RWPE1 (cell line): ENCODE data around the gene CDKAL1.

ENCODE experiments used
- CTCF ChIA-PET: fragments of 350-600 bp; sonication (Branson Sonifier 250); formaldehyde crosslinking; extraction: SDS; loops from one replicate; lab custom pipeline; 2021; lab: Yijun Ruan, JAX
- POLR2A ChIA-PET: fragments of 400-600 bp; formaldehyde crosslinking; extraction: SDS; loops from one replicate; lab custom pipeline; 2020; ENCODE audit warnings: antibody characterized with exemption; ENCODE audit not compliant: low non-redundant PET; lab: Yijun Ruan, JAX
- DNase-seq: peaks from one replicate; pipeline ENCODE4 v3.0.0; 2012; ENCODE audit warnings: low spot score
- H3K27ac ChIP-seq: fragments of 450-650 bp; 2 replicates; pipeline ENCODE4 v1.5.1; 2017
- TF ChIP-seq, protein P1 (sequence below): fragments of 450-650 bp; conservative IDR thresholded peaks from 2 replicates; pipeline ENCODE4 v1.5.1; 2017; ENCODE audit warnings: low read depth, mild to moderate bottlenecking

The CDKAL1 gene

DNA sequence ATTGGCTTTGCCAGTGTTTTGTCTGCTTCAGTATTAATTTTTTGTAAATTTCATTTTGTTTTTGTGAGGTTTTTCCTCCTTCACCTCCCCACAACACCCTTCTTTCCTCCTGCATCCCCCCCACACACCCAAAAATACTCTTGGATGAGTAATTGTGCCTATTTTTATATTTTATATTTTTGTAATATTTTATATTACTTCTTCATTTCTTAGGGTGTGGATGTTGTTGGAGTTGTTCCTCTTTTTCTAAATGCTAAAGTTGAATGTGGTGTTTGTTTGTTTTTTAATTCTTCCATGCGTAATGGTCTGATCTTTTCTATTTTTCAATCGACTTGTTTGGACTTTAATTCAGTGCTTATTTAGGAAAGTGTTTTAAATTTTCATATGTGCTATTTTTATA is 638.8 kb downstream of the CDKAL1 start:
- DNase-seq = no peak
- POLR2A ChIA-PET = no interaction called here
- H3K27ac ChIP-seq = no peak overlapping the region
- TF ChIP-seq, protein P1, sequence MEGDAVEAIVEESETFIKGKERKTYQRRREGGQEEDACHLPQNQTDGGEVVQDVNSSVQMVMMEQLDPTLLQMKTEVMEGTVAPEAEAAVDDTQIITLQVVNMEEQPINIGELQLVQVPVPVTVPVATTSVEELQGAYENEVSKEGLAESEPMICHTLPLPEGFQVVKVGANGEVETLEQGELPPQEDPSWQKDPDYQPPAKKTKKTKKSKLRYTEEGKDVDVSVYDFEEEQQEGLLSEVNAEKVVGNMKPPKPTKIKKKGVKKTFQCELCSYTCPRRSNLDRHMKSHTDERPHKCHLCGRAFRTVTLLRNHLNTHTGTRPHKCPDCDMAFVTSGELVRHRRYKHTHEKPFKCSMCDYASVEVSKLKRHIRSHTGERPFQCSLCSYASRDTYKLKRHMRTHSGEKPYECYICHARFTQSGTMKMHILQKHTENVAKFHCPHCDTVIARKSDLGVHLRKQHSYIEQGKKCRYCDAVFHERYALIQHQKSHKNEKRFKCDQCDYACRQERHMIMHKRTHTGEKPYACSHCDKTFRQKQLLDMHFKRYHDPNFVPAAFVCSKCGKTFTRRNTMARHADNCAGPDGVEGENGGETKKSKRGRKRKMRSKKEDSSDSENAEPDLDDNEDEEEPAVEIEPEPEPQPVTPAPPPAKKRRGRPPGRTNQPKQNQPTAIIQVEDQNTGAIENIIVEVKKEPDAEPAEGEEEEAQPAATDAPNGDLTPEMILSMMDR = no peak
- CTCF ChIA-PET = interaction anchor here (0.5 kb wide), 1 partner anchor 114 kb away, joined by 3 read pairs; no protein-coding TSS in a partner anchor

- ChIA-PET CTCF (no interaction called here), POLR2A (no interaction called here)
- no peak overlapping the region for H3K27ac ChIP-seq
- no peak for DNase-seq
- TF ChIP-seq, protein P1 = no peak
Measured at GRCh38 chr6:21173678-21174077, 639.4 kb downstream of the CDKAL1 start.

- TF ChIP-seq, protein P1 = no peak
- peak; percentile 8 for DNase-seq
- ChIA-PET CTCF (no interaction called here), POLR2A (no interaction called here)
- H3K27ac ChIP-seq = no peak overlapping the region
Measured at GRCh38 chr6:21176197-21176596, 641.9 kb downstream of the CDKAL1 start.

DNA sequence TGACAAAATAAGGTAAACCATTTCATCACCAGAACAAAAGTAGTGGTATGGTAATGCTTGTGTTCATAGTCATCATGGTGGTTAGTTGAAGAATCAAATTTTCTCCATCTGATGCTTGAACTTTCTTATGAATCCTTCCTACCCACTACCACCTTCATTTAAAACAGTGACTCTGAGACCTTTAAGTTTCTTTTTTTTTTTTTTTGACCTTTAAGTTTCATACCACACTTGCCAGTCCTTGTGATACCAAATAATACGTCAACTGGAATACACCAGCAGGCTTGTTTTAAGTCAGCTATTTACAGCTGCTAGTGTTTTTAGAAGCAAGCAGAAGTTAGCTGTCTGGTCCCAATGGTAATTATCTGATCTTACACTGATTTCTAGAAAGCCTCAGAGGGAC is 645.9 kb downstream of the CDKAL1 start:
- TF ChIP-seq, protein P1 = no peak
- no peak overlapping the region for H3K27ac ChIP-seq
- ChIA-PET CTCF (interaction anchor here (0.6 kb wide), 1 partner anchor 1105 kb away, joined by 3 read pairs; no protein-coding TSS in a partner anchor), POLR2A (interaction anchor here (0.7 kb wide), 1 partner anchor 34 kb away, joined by 3 read pairs; no protein-coding TSS in a partner anchor)
- no peak for DNase-seq

DNA sequence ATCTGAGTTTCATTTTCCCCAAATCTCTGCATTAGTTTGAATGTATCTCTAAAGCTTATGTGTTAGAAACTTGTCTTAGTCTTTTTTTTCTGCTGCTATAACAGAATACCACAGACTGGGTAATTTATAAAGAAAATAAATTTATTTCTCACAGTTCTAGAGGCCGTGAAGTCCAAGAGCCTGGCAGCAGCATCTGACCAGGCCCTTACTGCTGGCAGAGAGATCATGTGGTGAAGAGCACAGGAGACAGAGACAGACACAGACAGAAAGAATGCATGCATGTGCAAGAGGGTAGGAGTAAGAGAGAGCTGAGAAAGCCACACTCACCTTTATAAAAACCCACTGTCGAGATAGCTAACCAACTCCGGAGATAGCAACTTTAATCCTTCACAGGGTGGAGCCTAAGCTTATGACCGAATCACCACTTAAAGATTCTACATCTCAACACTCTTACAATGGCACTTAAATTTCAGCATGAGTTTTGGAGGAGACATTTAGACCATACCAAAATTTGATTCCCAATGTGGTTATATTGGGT is 646.6 kb downstream of the CDKAL1 start:
- POLR2A ChIA-PET = interaction anchor here (0.7 kb wide), 1 partner anchor 33 kb away, joined by 3 read pairs; no protein-coding TSS in a partner anchor

DNA sequence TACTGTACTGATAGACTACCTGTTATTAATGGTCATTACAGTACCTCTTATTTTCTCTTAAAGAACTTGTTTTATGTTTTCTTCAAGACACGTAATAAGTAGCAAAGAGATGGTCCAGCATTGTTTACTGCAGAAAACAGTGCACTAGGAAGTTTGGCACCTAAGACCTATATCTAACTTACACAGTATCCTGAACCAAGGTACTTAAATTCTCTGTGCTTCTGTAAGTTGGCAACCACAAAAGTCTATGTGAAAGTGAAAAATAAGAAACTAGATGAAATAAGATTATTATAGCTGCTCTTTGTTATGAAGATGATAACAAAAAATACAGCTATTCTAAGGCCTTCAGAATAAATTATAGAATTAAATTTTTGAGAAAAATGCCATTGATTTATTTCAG is 647.6 kb downstream of the CDKAL1 start:
- H3K27ac ChIP-seq = no peak overlapping the region
- TF ChIP-seq, protein P1 = no peak
- ChIA-PET POLR2A (no interaction called here), CTCF (interaction anchor here (0.6 to 0.7 kb wide), 2 partner anchors 739 to 1691 kb away, joined by 3 to 5 read pairs; no protein-coding TSS in a partner anchor)
- DNase-seq = no peak

More for the DNA sequence above, 646.6 kb downstream of the CDKAL1 start:
- TF ChIP-seq, protein P1 = no peak
- CTCF ChIA-PET = no interaction called here
- DNase-seq = no peak
- H3K27ac ChIP-seq = no peak overlapping the region
